ENCODE data around the gene EHD4.

The EHD4 gene

GRCh38 chr15:41994772-41995475 is 22.6 kb upstream of the EHD4 start:
- no peak for DNase-seq (ENCODE audit: low read depth)

DNA sequence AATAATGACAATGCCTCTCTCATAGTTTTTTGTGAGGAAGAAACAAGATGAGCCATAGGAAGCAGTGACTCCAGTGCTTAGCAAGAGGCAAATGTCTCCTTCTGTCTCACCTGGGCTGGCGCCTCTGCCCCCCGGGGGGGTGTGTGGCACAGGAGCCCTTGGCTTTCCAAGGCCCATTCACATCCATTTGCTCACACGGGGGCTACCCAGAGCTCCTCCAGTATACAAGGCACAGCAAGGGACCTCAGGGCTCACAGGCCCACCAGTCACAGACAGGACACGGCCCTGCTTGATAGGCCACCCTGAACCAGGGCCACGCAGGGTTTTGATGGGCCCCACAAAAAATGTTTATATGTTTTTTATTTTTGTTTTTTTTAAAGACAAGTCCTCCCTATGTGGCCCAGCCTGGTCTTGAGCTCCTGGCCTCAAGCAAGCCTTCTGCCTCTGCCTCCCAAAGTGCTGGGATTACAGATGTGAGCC is 21.9 kb upstream of the EHD4 start:
- DNase-seq (ENCODE audit: low read depth) = no peak

GRCh38 chr15:41993472-41994170 is 21.3 kb upstream of the EHD4 start:
- no peak for DNase-seq (ENCODE audit: low read depth)

DNA sequence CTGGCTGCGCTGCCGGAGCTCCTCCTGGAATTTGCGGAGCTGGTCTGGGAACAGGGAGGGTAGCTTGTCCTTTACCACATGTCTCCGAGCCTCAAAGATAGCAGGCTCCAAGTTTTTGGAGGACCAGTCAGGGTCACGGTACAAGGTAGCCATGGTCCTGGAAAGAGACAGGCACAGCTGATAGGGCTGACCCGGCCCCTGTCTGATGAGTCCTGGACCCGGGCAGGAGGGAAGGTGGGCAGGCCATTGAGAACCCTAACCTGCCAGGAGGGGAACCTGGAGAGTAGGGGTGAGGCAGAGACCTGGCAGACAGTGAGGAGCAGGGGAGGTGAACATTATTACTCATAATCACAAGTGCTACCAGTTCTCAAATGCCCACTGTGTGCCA is 20.4 kb upstream of the EHD4 start:
- DNase-seq (ENCODE audit: low read depth) = no peak

- DNase-seq (ENCODE audit: low read depth) = no peak
These were observed 19.9 kb upstream of the EHD4 start for GRCh38 chr15:41992151-41992802.

DNA sequence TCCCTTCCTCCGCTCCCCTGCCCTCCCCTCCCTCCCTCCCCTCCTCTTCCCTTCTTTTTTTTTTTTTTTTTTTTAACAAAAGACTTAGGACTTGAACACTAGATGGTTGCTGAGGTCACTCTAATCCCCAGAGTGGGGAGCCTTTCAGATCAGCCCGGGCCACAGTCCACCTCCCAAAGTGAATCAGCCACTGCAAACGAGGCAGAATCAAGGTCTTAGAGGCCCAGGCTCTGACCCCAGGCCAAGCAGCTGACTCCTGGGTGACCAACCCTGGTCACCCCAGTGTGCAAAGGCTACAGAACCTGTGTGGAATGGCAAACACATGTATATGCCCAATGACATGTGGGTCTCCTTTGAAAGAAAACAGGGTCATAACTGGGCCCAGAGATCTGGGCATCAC is 18.3 kb upstream of the EHD4 start:
- DNase-seq (ENCODE audit: low read depth) = no peak

- DNase-seq (ENCODE audit: low read depth) = no peak
These were observed 17.9 kb upstream of the EHD4 start for GRCh38 chr15:41990243-41990605.

DNA sequence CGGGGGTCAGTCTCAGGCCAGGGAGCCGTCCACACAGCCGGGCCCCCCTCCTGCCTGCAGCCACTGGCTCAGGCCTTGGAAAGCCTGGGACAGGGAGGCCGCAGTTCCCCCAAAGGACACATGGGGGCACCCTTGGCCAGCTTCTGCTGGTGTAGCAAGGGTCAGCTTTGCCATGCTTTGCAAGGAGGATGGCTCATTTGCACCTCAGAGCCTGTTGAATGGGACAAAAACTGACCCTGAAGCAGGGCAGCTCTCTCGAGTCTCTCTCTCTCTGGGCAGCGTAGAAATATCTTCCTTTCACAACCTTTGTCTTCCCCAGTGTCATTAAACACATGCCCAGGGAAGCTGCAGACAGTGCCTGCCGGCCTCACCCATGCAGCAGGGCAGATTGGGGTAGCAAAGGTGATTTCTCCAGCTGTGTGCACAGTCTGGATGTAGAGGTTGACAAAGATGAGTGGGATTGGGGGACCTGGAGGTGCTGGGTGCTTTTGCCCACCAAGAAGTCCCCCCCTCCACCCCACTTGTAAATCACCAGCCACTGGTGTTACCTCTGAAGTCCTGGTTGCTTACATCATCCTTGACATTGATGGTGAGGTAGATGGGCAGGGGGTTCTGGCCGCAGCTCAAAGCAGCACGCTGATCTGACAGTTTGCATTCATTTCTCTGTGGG is 17.4 kb upstream of the EHD4 start:
- no peak for DNase-seq (ENCODE audit: low read depth)

DNA sequence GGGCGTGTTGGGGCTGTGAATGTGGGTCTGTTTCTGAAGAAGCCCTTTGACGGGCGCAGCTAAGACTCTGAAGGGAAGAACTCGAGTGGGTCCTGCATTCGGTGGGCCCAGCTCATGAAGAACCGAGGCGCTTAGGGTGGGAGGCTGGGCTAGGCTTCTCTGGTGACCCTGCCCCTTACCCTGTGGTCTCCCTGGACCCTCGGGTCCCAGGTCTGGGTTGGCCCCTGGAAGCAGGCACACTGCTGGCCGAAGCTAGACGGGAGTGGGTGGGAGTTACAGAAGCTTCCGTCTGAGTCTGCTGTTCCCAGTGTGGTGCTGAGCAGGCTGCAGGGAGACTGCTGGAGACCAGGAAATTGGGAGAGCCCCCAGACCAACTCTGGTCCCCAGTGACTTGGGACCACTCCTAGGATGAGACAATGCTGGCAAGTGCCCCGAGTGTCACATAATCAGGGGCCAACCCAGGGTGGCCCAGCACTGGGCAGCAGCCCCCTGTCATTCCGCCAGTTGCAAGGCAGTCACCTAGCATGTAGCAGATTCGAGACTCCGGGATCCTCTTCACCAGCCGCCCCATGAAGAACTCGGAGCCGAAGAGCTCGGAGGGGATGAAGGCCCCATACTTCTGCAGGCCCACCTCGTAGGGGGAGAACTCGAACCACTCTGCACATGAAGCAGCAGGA is 16.7 kb upstream of the EHD4 start:
- no peak for DNase-seq (ENCODE audit: low read depth)

- no peak for DNase-seq (ENCODE audit: low read depth)
These were observed 15.5 kb upstream of the EHD4 start for GRCh38 chr15:41987925-41988275.

GRCh38 chr15:41987246-41987924 is 15.0 kb upstream of the EHD4 start:
- no peak for DNase-seq (ENCODE audit: low read depth)

DNA sequence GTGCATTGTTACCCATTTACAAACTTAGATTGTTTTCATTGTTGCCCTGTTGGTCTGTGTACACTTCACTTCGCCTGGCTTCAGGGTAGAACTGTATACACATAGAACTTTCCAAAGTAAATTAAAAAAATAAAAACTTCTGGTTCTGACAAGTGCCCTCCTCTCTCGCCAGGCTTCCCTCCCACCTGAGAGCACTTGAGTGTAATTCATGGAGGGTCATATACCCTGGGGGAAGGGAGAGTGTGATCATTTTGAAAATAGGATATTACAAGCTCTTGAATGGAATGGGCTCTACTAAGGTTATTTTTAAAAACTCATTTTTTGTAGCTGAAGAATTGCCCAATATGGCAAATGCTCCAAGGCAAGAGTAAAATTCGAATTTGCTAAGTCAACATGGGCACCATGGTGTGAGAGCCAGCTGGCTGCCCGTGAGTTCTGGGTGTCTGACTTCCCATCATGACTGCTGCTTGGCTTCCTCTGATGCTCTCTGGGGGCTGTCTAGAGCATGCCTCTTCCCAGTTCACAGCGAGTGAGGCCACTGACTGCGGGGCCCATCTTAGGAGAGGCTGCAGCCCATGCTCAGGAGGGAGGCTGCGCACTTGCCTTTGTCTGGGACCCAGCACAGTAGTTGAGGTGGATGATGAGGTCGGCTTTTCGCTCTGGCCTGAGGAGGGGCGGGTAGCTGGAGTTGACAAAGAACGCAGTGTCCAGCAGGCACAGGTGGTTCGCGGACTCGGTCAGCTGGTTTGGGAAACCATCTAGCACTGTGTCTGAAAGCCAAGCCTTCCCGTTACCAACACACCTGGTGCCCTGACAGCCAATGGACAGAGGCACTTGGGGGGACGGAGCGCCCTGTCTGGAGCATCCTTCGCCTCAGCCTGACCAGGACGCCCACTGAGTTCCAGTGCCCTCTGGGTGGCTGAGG is 13.1 kb upstream of the EHD4 start:
- DNase-seq (ENCODE audit: low read depth) = no peak

DNA sequence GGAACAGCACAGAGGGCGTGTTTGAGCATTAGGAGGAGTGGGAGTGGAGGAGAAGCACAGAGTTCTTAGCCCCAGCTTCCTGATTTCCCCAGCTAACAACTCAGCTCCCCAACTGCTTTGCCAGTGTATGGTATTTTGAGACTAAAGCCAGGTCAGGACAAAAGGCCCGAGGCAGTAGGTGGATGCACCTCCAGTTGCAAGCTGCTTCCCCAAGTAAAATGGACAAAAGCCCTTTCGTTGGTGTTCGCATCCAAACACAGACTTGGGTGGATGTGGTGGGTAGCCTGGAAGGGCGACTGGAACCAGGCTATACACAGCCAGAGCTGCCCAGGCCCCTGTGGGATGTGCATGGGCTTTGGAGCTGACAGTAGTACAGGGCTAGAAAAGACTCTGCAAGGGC is 12.3 kb upstream of the EHD4 start:
- DNase-seq (ENCODE audit: low read depth) = no peak

DNA sequence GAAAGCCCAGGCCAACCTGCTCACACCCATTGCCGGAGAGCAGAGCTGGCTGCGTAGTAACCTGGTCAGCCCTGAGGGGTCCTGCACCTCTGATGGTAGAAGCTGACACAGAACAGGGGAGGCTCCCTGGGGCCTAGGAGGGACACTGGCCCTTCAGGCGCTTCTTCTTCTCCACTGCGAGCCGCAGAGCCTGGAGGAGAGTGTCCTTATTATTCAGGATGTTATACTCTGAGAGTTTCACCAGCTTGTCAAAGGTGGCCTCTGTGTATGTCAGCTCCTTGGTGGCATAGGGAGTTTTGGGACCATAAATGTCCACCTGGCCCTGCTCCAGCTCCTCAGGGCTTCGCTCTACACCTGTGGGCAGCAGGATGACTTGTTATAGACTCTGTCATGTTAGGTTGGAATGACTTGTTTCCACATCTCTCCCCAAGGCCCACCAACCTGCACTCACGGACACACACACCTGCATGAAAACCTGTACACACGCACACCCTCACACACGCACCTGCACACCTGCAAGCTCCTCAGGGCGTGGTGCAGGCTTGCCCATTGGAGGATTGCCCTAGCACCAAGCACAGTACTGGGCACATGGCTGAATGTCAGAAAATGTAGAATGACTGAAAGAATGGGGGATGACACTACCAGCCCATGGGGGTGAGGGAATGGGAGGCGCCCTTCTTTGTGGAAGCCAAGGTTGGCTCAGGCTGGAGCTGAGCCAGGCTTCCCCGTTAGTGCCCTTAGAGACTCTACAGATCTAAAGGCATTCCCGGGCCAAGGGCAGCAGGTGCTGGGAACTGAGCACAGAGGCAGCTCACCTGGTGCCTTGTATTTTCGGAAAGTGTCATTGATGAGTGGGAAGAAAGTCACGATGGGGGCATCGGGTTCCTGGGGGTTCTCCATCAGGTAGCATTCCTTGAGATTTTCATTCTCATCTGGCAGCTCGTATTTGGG is 11.5 kb upstream of the EHD4 start:
- DNase-seq (ENCODE audit: low read depth) = no peak

DNA sequence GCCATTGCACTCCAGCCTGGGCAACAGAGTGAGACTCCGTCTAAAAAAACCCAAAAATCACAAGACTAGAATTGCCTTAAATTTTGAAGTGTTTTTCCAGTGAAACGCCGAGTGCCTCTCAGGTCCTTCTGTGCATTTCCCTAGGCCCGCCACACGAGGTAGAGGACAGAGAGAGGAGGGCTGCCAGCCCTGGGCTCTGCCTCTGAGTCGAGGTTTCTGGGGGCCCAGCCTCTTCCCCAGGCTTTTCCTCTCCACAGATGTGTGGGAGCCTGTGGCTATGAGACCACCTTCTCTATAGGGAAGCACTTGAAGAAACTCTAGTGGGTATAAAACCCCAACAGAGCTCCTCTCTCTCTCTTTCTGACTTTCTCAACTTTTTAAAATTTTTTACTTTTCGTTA is 10.9 kb upstream of the EHD4 start:
- no peak for DNase-seq (ENCODE audit: low read depth)

GRCh38 chr15:41982133-41982930 is 10.0 kb upstream of the EHD4 start:
- DNase-seq (ENCODE audit: low read depth) = no peak

DNA sequence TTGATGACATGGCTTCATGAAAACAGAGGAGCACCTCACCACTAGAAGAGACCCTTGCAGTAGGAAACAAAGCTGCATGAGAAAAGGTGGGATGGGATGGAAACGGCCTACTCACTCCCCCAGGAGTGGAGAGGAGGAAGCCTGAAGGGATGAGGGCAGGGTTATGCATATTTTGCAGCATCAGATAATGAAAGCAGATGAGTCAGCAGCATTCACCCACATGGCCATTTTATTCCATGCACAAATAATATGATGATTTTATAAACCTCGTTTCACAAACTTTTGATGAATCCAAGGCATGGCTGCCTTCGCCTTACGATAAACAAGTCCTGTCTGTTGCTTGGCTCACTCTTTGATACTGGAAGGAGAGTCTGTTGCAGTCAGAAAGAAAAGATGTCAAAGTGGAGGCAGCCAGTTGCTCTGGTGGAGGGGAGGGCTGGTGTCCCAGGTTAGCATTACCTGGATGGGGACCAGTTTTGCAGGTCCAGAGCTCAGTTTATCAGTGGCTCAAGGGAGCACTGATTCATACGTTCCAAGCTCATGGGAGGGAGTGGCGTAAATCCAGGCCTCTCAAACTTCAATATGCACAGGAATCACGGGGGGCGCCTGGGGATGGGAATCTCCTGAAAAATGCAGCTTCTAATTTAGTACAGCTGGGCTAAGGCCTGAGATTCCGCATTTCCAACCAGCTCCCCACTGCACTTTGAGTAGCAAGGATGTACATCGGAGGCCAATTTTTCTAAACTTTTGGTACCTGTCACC is 9.2 kb upstream of the EHD4 start:
- DNase-seq (ENCODE audit: low read depth) = no peak
